ENCODE data around the gene SLAMF1.
A peak's percentile ranks its signal among the peaks of the same experiment; 100 is the strongest.
"Not testable (repeated sequence)": the region's sequence is repeated elsewhere in the genome, so short reads cannot be mapped to it uniquely, and the experiment has no call there.

The SLAMF1 gene, protein sequence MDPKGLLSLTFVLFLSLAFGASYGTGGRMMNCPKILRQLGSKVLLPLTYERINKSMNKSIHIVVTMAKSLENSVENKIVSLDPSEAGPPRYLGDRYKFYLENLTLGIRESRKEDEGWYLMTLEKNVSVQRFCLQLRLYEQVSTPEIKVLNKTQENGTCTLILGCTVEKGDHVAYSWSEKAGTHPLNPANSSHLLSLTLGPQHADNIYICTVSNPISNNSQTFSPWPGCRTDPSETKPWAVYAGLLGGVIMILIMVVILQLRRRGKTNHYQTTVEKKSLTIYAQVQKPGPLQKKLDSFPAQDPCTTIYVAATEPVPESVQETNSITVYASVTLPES
- long read RNA-seq, result 0 reads

DNA sequence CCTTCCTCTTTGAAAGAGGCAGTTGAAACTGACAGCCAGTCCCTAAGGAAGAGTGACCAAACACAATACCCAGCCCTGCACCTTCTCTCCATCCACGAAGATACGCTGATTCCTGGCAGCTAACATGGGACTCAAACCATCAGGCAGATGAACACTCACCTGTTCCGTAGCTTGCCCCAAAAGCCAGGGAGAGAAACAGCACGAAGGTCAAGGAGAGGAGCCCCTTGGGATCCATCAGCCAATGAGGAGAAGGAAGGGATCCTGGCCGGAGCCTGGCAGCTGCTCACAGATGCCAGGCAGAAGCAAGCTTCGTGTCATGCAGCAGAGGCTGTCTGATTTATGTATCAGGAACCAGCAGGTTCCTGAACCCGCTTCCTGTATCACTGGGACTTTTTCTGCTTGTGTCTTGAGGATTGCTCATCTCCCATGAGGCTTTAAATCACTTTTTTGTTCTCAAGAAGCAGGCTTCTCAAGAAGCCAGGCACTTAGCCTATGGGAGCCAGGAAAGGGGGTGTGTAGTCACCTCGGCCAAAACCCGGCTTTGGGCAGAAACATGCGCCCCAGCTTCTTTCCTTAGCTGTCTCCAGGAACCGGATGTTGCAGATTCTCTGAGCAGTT lies at the start of gene SLAMF1:
SLAMF1 (minus strand) TSS at position 334 of the 618 bp plus-strand sequence; CDS start at position 235, 99 bp downstream.
- no peaks in the 10 kb centered on the region for H3K27me3 ChIP-seq (ENCODE audit: insufficient read depth, poor library complexity, severe bottlenecking)

DNA sequence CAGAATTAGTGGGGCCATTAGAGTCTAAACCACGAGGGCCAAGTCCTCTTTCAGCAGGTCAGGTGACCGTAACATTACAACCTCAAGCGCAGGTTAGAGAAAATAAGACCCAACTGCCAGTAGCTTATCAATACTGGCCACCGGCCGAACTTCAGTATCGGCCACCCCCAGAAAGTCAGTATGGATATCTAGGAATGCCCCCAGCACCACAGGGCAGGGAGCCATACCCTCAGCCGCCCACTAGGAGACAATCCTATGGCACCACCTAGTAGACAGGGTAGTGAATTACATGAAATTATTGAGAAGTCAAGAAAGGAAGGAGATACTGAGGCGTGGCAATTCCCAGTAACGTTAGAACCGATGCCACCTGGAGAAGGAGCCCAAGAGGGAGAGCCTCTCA lies 45.5 kb upstream of the SLAMF1 start:
- not testable (repeated sequence) for DNase-seq (ENCODE audit: low read depth in 1 of 2, low spot score in 1 of 2); H3K4me3 ChIP-seq (replicated peaks; ENCODE audit: insufficient read depth, low read length); H3K27ac ChIP-seq (replicated peaks); H3K27me3 ChIP-seq (ENCODE audit: insufficient read depth, poor library complexity, severe bottlenecking)

More for the DNA sequence above, at the start of gene SLAMF1:
- H3K27ac ChIP-seq (replicated peaks), result no peak within 1 kb of the TSS
- no peak within 1 kb of the TSS for H3K4me3 ChIP-seq (replicated peaks; ENCODE audit: insufficient read depth, low read length)
- no peak for TF ChIP-seq SPI1 (IDR thresholded peaks at IDR 0.05; ENCODE audit: borderline replicate concordance, low read depth)
- TF ChIP-seq GABPA (IDR thresholded peaks at IDR 0.05; ENCODE audit: low read depth), result no peak
- TF ChIP-seq, protein P1, sequence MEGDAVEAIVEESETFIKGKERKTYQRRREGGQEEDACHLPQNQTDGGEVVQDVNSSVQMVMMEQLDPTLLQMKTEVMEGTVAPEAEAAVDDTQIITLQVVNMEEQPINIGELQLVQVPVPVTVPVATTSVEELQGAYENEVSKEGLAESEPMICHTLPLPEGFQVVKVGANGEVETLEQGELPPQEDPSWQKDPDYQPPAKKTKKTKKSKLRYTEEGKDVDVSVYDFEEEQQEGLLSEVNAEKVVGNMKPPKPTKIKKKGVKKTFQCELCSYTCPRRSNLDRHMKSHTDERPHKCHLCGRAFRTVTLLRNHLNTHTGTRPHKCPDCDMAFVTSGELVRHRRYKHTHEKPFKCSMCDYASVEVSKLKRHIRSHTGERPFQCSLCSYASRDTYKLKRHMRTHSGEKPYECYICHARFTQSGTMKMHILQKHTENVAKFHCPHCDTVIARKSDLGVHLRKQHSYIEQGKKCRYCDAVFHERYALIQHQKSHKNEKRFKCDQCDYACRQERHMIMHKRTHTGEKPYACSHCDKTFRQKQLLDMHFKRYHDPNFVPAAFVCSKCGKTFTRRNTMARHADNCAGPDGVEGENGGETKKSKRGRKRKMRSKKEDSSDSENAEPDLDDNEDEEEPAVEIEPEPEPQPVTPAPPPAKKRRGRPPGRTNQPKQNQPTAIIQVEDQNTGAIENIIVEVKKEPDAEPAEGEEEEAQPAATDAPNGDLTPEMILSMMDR (IDR thresholded peaks at IDR 0.05; ENCODE audit: insufficient read depth, low read length), result no peak
- TF ChIP-seq POLR2AphosphoS5 (IDR thresholded peaks at IDR 0.05; ENCODE audit: low read depth), result no peak
- TF ChIP-seq, protein P2, sequence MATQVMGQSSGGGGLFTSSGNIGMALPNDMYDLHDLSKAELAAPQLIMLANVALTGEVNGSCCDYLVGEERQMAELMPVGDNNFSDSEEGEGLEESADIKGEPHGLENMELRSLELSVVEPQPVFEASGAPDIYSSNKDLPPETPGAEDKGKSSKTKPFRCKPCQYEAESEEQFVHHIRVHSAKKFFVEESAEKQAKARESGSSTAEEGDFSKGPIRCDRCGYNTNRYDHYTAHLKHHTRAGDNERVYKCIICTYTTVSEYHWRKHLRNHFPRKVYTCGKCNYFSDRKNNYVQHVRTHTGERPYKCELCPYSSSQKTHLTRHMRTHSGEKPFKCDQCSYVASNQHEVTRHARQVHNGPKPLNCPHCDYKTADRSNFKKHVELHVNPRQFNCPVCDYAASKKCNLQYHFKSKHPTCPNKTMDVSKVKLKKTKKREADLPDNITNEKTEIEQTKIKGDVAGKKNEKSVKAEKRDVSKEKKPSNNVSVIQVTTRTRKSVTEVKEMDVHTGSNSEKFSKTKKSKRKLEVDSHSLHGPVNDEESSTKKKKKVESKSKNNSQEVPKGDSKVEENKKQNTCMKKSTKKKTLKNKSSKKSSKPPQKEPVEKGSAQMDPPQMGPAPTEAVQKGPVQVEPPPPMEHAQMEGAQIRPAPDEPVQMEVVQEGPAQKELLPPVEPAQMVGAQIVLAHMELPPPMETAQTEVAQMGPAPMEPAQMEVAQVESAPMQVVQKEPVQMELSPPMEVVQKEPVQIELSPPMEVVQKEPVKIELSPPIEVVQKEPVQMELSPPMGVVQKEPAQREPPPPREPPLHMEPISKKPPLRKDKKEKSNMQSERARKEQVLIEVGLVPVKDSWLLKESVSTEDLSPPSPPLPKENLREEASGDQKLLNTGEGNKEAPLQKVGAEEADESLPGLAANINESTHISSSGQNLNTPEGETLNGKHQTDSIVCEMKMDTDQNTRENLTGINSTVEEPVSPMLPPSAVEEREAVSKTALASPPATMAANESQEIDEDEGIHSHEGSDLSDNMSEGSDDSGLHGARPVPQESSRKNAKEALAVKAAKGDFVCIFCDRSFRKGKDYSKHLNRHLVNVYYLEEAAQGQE (IDR thresholded peaks at IDR 0.05; ENCODE audit: insufficient replicate concordance, low read depth), result no peak
- DNase-seq (ENCODE audit: low read depth in 1 of 2, low spot score in 1 of 2), result peak in 1 of 2 experiments; percentile 21

DNA sequence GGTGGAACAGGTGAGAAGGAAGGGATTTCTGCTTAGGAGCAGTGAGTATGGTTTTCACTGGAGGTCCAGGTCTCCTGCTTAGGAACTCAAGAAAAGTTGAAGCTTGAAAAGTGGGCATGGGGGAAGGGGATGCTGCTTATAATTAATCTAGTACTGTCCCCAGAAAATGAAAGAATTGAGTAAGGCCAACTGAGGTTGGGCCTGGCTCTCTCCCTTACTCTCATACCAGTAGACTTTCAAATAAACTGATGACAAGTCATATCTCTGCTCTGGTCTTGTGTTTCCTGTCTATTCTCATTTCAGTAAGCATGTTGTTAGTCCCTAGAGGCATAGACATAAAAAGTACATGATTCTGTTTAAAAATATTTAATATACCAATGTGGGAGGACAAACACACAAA lies 38.4 kb upstream of the SLAMF1 start:
- TF ChIP-seq, protein P2 (IDR thresholded peaks at IDR 0.05; ENCODE audit: insufficient replicate concordance, low read depth), result no peak
- TF ChIP-seq SPI1 (IDR thresholded peaks at IDR 0.05; ENCODE audit: borderline replicate concordance, low read depth), result no peak
- no peak for TF ChIP-seq POLR2AphosphoS5 (IDR thresholded peaks at IDR 0.05; ENCODE audit: low read depth)
- TF ChIP-seq GABPA (IDR thresholded peaks at IDR 0.05; ENCODE audit: low read depth), result no peak
- TF ChIP-seq, protein P1 (IDR thresholded peaks at IDR 0.05; ENCODE audit: insufficient read depth, low read length), result no peak
- Histone ChIP-seq H3K27ac (replicated peaks) (no peak overlapping the region), H3K4me3 (replicated peaks; ENCODE audit: insufficient read depth, low read length) (no peak overlapping the region), H3K27me3 (ENCODE audit: insufficient read depth, poor library complexity, severe bottlenecking) (no peaks in the 10 kb centered on the region)
- DNase-seq (ENCODE audit: low read depth in 1 of 2, low spot score in 1 of 2), result no peak

DNA sequence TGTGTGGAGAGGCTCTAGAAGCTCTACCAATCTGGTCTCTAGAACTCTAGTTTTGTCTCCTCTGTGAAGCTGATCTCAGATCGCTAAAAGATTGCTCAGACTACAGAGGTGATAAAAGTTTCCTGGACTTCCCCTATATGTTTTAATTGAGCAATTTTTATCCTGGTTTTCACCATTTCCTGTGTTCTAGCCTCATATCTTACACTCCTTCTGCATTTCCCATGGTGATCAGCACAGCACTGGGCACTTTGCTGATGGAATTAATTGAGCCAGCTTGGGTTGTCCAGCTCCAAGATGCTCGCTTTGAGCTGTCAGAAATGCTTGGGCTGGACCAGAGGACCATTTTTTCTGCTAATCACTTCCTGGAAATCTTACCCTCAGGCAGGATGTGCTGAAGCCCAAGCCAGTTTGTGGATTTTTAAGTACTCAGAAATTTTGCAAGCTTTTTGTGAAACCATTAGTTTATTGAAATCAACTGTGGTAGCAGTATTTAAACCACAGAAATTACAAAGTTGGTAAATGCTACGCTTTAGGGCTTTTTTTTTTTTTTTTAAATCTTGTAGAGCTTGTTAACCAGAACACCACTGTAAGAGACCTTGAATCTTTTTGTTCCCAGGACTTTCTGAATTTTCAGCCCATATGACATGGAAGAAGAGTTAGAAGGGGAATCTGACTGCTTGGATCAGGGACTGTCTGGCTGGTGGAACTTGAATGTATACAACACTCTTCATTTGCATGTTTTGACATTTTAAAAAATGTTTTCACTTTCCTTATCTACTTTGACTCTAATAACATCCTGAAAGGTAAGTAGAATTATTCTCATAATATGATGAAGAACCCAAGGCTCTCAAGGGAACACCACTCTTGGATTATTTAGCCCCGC lies 36.4 kb upstream of the SLAMF1 start:
- peak in 1 of 2 experiments; percentile 68 for DNase-seq (ENCODE audit: low read depth in 1 of 2, low spot score in 1 of 2)
- no peak overlapping the region for H3K4me3 ChIP-seq (replicated peaks; ENCODE audit: insufficient read depth, low read length)
- no peaks in the 10 kb centered on the region for H3K27me3 ChIP-seq (ENCODE audit: insufficient read depth, poor library complexity, severe bottlenecking)
- H3K27ac ChIP-seq (replicated peaks), result no peak overlapping the region; the same call in 1 of the 2 replicates
- TF ChIP-seq, protein P1 (IDR thresholded peaks at IDR 0.05; ENCODE audit: insufficient read depth, low read length), result no peak
- TF ChIP-seq, protein P2 (IDR thresholded peaks at IDR 0.05; ENCODE audit: insufficient replicate concordance, low read depth), result no peak
- 0 out of 2 replicates have a peak, but pooled peaks have one; percentile 32 for TF ChIP-seq POLR2AphosphoS5 (IDR thresholded peaks at IDR 0.05; ENCODE audit: low read depth)
- peak; percentile 20; the same call in 1 of the 2 replicates for TF ChIP-seq SPI1 (IDR thresholded peaks at IDR 0.05; ENCODE audit: borderline replicate concordance, low read depth)
- TF ChIP-seq GABPA (IDR thresholded peaks at IDR 0.05; ENCODE audit: low read depth), result no peak
